ENCODE measurements around the gene LRIG2. TPM values are rescaled to one million over a fixed set of nuclear protein-coding genes. Genes with fewer than 3 reads are reported as not detected.
A peak's percentile ranks its signal among the peaks of the same experiment; 100 is the strongest.

Gene LRIG2
- total and polyA plus RNA-seq, 2 of the 13 experiments (the other 11 are each of a cell fraction or from before 2014, with no cell fraction given), result 8.1 to 12.2 TPM

GRCh38 chr1:113072757-113073478, at the start of gene LRIG2 (continued):
- TF ChIP-seq, protein P1, sequence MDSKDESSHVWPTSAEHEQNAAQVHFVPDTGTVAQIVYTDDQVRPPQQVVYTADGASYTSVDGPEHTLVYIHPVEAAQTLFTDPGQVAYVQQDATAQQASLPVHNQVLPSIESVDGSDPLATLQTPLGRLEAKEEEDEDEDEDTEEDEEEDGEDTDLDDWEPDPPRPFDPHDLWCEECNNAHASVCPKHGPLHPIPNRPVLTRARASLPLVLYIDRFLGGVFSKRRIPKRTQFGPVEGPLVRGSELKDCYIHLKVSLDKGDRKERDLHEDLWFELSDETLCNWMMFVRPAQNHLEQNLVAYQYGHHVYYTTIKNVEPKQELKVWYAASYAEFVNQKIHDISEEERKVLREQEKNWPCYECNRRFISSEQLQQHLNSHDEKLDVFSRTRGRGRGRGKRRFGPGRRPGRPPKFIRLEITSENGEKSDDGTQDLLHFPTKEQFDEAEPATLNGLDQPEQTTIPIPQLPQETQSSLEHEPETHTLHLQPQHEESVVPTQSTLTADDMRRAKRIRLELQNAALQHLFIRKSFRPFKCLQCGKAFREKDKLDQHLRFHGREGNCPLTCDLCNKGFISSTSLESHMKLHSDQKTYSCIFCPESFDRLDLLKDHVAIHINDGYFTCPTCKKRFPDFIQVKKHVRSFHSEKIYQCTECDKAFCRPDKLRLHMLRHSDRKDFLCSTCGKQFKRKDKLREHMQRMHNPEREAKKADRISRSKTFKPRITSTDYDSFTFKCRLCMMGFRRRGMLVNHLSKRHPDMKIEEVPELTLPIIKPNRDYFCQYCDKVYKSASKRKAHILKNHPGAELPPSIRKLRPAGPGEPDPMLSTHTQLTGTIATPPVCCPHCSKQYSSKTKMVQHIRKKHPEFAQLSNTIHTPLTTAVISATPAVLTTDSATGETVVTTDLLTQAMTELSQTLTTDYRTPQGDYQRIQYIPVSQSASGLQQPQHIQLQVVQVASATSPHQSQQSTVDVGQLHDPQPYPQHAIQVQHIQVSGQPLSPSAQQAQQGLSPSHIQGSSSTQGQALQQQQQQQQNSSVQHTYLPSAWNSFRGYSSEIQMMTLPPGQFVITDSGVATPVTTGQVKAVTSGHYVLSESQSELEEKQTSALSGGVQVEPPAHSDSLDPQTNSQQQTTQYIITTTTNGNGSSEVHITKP (CRISPR knock-in tag; IDR thresholded peaks at IDR 0.05; ENCODE audit: low read depth), result peak; percentile 60; the same call in 1 of the 2 replicates
- no peak for TF ChIP-seq IRF9 (CRISPR knock-in tag; IDR thresholded peaks at IDR 0.05; ENCODE audit: borderline replicate concordance)
- peak; percentile 83 for TF ChIP-seq KLF6 (CRISPR knock-in tag; IDR thresholded peaks at IDR 0.05)
- TF ChIP-seq U2AF2 (IDR thresholded peaks at IDR 0.05; ENCODE audit: low read depth, low read length), result no peak
- peak; percentile 80 for TF ChIP-seq ZNF776 (CRISPR knock-in tag; IDR thresholded peaks at IDR 0.05)
- 0 out of 2 replicates have a peak, but pooled peaks have one; percentile 42 for TF ChIP-seq ZNF614 (CRISPR knock-in tag; IDR thresholded peaks at IDR 0.05; ENCODE audit: borderline replicate concordance)
- TF ChIP-seq PTBP1 (IDR thresholded peaks at IDR 0.05; ENCODE audit: low read depth, low read length, poor library complexity, severe bottlenecking), result no peak
- TF ChIP-seq ZNF782 (CRISPR knock-in tag; IDR thresholded peaks at IDR 0.05; ENCODE audit: borderline replicate concordance), result no peak
- TF ChIP-seq ATAD3A (CRISPR knock-in tag; IDR thresholded peaks at IDR 0.05), result no peak
- TF ChIP-seq CEBPB (IDR thresholded peaks at IDR 0.05; ENCODE audit: borderline replicate concordance, low read depth, low read length), result no peak
- TF ChIP-seq SUZ12 (IDR thresholded peaks at IDR 0.05; ENCODE audit: low read depth, low read length), result no peak
- TF ChIP-seq ZMYM4 (CRISPR knock-in tag; IDR thresholded peaks at IDR 0.05), result peak; percentile 71
- no peak for TF ChIP-seq PHB2 (IDR thresholded peaks at IDR 0.05; ENCODE audit: partially characterized antibody)
- TF ChIP-seq ZNF543 (CRISPR knock-in tag; IDR thresholded peaks at IDR 0.05), result no peak
- 0 out of 2 replicates have a peak, but pooled peaks have one; percentile 45 for TF ChIP-seq SP140L (CRISPR knock-in tag; IDR thresholded peaks at IDR 0.05; ENCODE audit: borderline replicate concordance)
- no peak; a peak in 1 of 4 replicates for TF ChIP-seq NR2F1 (CRISPR knock-in tag; IDR thresholded peaks at IDR 0.05)
- TF ChIP-seq ZNF557 (CRISPR knock-in tag; IDR thresholded peaks at IDR 0.05), result 0 out of 2 replicates have a peak, but pooled peaks have one; percentile 11
- no peak for TF ChIP-seq HNRNPK (IDR thresholded peaks at IDR 0.05; ENCODE audit: low read depth, low read length, poor library complexity, severe bottlenecking)
- no peak for TF ChIP-seq HHEX (CRISPR knock-in tag; IDR thresholded peaks at IDR 0.05)
- no peak for TF ChIP-seq ZNF569 (CRISPR knock-in tag; IDR thresholded peaks at IDR 0.05; ENCODE audit: borderline replicate concordance)
- TF ChIP-seq KLF15 (CRISPR knock-in tag; IDR thresholded peaks at IDR 0.05; ENCODE audit: borderline replicate concordance), result no peak; the same call in 1 of the 2 replicates
- TF ChIP-seq HDAC6 (IDR thresholded peaks at IDR 0.05; ENCODE audit: low read depth, low read length), result no peak
- TF ChIP-seq ZMYM3 (CRISPR knock-in tag; IDR thresholded peaks at IDR 0.05), result no peak; the same call in 1 of the 2 replicates
- TF ChIP-seq, protein P2, sequence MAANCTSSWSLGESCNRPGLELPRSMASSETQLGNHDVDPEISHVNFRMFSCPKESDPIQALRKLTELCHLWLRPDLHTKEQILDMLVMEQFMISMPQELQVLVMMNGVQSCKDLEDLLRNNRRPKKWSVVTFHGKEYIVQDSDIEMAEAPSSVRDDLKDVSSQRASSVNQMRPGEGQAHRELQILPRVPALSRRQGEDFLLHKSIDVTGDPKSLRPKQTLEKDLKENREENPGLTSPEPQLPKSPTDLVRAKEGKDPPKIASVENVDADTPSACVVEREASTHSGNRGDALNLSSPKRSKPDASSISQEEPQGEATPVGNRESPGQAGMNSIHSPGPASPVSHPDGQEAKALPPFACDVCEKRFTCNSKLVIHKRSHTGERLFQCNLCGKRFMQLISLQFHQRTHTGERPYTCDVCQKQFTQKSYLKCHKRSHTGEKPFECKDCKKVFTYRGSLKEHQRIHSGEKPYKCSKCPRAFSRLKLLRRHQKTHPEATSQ (CRISPR knock-in tag; IDR thresholded peaks at IDR 0.05; ENCODE audit: borderline replicate concordance), result peak; percentile 49; the same call in 1 of the 2 replicates
- no peak for TF ChIP-seq ISX (CRISPR knock-in tag; conservative IDR thresholded peaks at IDR 0.05)

Measured in HepG2 (cell line).